Bronchial epithelial cell (primary cell): ENCODE results near the gene NOP58. TPM values are rescaled to one million over a fixed set of nuclear protein-coding genes. Genes with fewer than 3 reads are reported as not detected.
A peak's percentile ranks its signal among the peaks of the same experiment; 100 is the strongest.

Experiments
- DNase-seq: peaks from one replicate; pipeline ENCODE4 v3.0.0-alpha.2; 2010; ENCODE audit warnings: low read depth
- FAIRE-seq: peaks from 2 replicates; lab custom pipeline; 2011; peaks lifted over from hg19 to GRCh38; lab: Jason Lieb, UNC
- H3K27me3 ChIP-seq: 2 replicates; pipeline ENCODE4 v1.5.1; 2011; ENCODE audit warnings: low read length; ENCODE audit not compliant: control insufficient read depth, insufficient read depth
- H3K36me3 ChIP-seq: 2 replicates; pipeline ENCODE4 v1.5.1; 2011; ENCODE audit warnings: low read length; ENCODE audit not compliant: control insufficient read depth, insufficient read depth
- H3K4me3 ChIP-seq: 2 replicates; pipeline ENCODE4 v1.5.1; 2011; ENCODE audit warnings: mild to moderate bottlenecking, low read depth, low read length, control low read depth
- total RNA-seq: library from RNA; depleted of rRNA; stranded (reverse); fragments of >200 nt; gene quantifications from 2 replicates; pipeline ENCODE4 v1.2.1, GENCODE V29; 2014
- TF ChIP-seq, protein P1 (sequence below): IDR thresholded peaks from 2 replicates; pipeline ENCODE4 v1.5.1; 2011; ENCODE audit warnings: mild to moderate bottlenecking, moderate library complexity, low read length, control low read depth, inconsistent platforms; ENCODE audit not compliant: insufficient read depth, severe bottlenecking

The NOP58 gene
- total RNA-seq, 1 donor from 2014 or later: 79.5 TPM

GRCh38 chr2:202278036-202278760, 12.6 kb downstream of the NOP58 start:
- H3K36me3 ChIP-seq: peaks cover 12% of the 10 kb centered on the region
- no peak for FAIRE-seq
- TF ChIP-seq, protein P1, sequence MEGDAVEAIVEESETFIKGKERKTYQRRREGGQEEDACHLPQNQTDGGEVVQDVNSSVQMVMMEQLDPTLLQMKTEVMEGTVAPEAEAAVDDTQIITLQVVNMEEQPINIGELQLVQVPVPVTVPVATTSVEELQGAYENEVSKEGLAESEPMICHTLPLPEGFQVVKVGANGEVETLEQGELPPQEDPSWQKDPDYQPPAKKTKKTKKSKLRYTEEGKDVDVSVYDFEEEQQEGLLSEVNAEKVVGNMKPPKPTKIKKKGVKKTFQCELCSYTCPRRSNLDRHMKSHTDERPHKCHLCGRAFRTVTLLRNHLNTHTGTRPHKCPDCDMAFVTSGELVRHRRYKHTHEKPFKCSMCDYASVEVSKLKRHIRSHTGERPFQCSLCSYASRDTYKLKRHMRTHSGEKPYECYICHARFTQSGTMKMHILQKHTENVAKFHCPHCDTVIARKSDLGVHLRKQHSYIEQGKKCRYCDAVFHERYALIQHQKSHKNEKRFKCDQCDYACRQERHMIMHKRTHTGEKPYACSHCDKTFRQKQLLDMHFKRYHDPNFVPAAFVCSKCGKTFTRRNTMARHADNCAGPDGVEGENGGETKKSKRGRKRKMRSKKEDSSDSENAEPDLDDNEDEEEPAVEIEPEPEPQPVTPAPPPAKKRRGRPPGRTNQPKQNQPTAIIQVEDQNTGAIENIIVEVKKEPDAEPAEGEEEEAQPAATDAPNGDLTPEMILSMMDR: no peak
- no peaks in the 10 kb centered on the region for H3K27me3 ChIP-seq
- DNase-seq: peak; percentile 86
- H3K4me3 ChIP-seq: no peak overlapping the region

DNA sequence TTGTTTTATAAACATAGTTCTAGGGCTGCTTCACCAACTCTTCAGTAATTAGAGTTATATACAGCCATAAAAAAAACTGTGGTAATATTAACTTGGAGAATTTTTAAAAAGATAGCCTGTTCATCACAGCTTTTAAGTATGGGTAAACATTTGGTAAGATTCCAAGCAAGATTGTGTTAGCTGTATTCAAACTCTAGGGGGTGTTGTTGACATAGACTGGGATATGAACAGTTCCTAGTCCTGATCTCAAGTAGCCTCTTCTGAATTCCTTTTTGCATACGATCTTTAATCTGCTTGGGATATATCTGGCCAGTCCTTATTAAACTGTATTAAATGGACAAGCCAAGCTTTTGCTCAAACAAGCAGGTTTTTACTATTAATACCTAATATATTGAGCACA, 13.4 kb downstream of the NOP58 start:
- Histone ChIP-seq H3K36me3 (peaks cover 12% of the 10 kb centered on the region), H3K4me3 (no peak overlapping the region), H3K27me3 (no peaks in the 10 kb centered on the region)
- FAIRE-seq (no peak), DNase-seq (peak; percentile 59)
- TF ChIP-seq, protein P1: peak; percentile 28

GRCh38 chr2:202286595-202286994, 21.0 kb downstream of the NOP58 start:
- DNase-seq (no peak), FAIRE-seq (no peak)
- TF ChIP-seq, protein P1: no peak
- Histone ChIP-seq H3K36me3 (peaks cover 22% of the 10 kb centered on the region), H3K27me3 (no peaks in the 10 kb centered on the region), H3K4me3 (no peak overlapping the region)

- H3K27me3 ChIP-seq: no peaks in the 10 kb centered on the region
- TF ChIP-seq, protein P1: no peak
- no peak overlapping the region for H3K4me3 ChIP-seq
- no peak for DNase-seq
- FAIRE-seq: no peak
- peaks cover 18% of the 10 kb centered on the region for H3K36me3 ChIP-seq
Measured at GRCh38 chr2:202289394-202290204, 24.0 kb downstream of the NOP58 start.

DNA sequence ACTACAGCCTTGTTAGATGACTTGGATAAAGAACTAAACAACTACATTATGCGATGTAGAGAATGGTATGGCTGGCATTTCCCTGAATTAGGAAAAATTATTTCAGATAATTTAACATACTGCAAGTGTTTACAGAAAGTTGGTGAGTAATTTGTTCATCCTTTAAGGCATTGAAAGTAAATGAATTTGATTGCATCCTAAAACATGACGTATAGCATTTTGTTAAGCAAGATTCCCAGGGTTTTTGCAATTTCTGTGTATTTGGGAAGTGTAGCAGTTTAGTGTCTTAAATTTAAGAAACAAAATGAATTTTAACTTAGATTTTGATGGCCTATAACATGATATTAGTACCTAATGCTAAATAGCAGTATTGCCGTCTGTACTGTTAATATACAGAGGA, 24.8 kb downstream of the NOP58 start:
- no peak for FAIRE-seq
- Histone ChIP-seq H3K36me3 (peaks cover 15% of the 10 kb centered on the region), H3K4me3 (no peak overlapping the region), H3K27me3 (no peaks in the 10 kb centered on the region)
- no peak for DNase-seq
- TF ChIP-seq, protein P1: no peak
